ENCODE measurements around the gene PHAX.
"Not testable (repeated sequence)": the region's sequence is repeated elsewhere in the genome, so short reads cannot be mapped to it uniquely, and the experiment has no call there.

GRCh38 chr5:126555101-126555500 lies 45.6 kb upstream of the PHAX start:
- TF ChIP-seq, protein P1, sequence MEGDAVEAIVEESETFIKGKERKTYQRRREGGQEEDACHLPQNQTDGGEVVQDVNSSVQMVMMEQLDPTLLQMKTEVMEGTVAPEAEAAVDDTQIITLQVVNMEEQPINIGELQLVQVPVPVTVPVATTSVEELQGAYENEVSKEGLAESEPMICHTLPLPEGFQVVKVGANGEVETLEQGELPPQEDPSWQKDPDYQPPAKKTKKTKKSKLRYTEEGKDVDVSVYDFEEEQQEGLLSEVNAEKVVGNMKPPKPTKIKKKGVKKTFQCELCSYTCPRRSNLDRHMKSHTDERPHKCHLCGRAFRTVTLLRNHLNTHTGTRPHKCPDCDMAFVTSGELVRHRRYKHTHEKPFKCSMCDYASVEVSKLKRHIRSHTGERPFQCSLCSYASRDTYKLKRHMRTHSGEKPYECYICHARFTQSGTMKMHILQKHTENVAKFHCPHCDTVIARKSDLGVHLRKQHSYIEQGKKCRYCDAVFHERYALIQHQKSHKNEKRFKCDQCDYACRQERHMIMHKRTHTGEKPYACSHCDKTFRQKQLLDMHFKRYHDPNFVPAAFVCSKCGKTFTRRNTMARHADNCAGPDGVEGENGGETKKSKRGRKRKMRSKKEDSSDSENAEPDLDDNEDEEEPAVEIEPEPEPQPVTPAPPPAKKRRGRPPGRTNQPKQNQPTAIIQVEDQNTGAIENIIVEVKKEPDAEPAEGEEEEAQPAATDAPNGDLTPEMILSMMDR (IDR thresholded peaks at IDR 0.05; ENCODE audit: low read depth, low read length): not testable (repeated sequence)
- TF ChIP-seq POLR2A (IDR thresholded peaks at IDR 0.05; ENCODE audit: extremely low read depth, insufficient read length); MYC (IDR thresholded peaks at IDR 0.05; ENCODE audit: low read depth, low read length): not testable (repeated sequence)
- TF ChIP-seq, protein P2, sequence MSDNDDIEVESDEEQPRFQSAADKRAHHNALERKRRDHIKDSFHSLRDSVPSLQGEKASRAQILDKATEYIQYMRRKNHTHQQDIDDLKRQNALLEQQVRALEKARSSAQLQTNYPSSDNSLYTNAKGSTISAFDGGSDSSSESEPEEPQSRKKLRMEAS (IDR thresholded peaks at IDR 0.05; ENCODE audit: low read depth, low read length): not testable (repeated sequence)
